GM12878 (cell line): ENCODE data around the gene INAFM1. TPM values are rescaled to one million over a fixed set of nuclear protein-coding genes. Genes with fewer than 3 reads are reported as not detected.

Experiments used
- ATAC-seq: fragments of 200-7000 bp; cut with Tn5 transposase; 3 replicates; pipeline ENCODE4 v1.9.1; 2020; ENCODE audit warnings: mild to moderate bottlenecking, moderate library complexity
- BruUV-seq: library from RNA; stranded (reverse); fragments of 400-500 nt; replicated peaks from 2 replicates; lab custom pipeline; 2021; lab: Mats Ljungman, UMichigan
- CTCF ChIA-PET: fragments of 300-600 bp; sonication (Branson Sonifier 250); formaldehyde crosslinking; extraction: SDS; loops from one replicate; lab custom pipeline; 2021; ENCODE audit warnings: inconsistent platforms; lab: Yijun Ruan, JAX
- POLR2A ChIA-PET: fragments of 350-600 bp; formaldehyde crosslinking; extraction: SDS; loops from one replicate; lab custom pipeline; 2021; ENCODE audit warnings: inconsistent platforms; lab: Charles Lee
- RAD21 ChIA-PET: fragments of 300-600 bp; sonication (Branson Sonifier 250); formaldehyde crosslinking; loops from one replicate; lab custom pipeline; 2023; ENCODE audit warnings: antibody characterized with exemption; ENCODE audit not compliant: unreplicated experiment; lab: Charles Lee
- SMC1A ChIA-PET: fragments of 300-600 bp; sonication (Branson Sonifier 250); formaldehyde crosslinking; loops from one replicate; lab custom pipeline; 2023; ENCODE audit not compliant: unreplicated experiment, uncharacterized antibody; lab: Charles Lee
- DNase-seq: peaks from one replicate; pipeline ENCODE4 v3.0.0-alpha.2; 2011; ENCODE audit warnings: low read depth, low spot score
- FAIRE-seq: peaks from 3 replicates; lab custom pipeline; 2011; peaks lifted over from hg19 to GRCh38; lab: Jason Lieb, UNC
- H2AFZ ChIP-seq: 2 replicates; pipeline ENCODE4 v1.6.0; 2011; ENCODE audit warnings: low read depth, low read length, control low read depth; ENCODE audit not compliant: control insufficient read depth
- H3K27ac ChIP-seq: 2 replicates; pipeline ENCODE4 v1.5.1; 2011; ENCODE audit warnings: control low read depth; ENCODE audit not compliant: control insufficient read depth, insufficient read depth
- H3K27me3 ChIP-seq, 2 experiments: replicated peaks in 1 of 2; 2 replicates each; pipeline versions ENCODE4 v1.6.0 to v1.6.1; 2011; ENCODE audit warnings: low read length in 1 of 2; ENCODE audit not compliant: control insufficient read depth in 2 of 2, insufficient read depth in 2 of 2
- H3K36me3 ChIP-seq, 2 experiments: 2 replicates each; pipeline ENCODE4 v1.5.1; 2011; ENCODE audit warnings: low read length in 1 of 2; ENCODE audit not compliant: control insufficient read depth in 2 of 2, insufficient read depth in 2 of 2
- H3K4me1 ChIP-seq: 2 replicates; pipeline ENCODE4 v1.6.1; 2011; ENCODE audit warnings: mild to moderate bottlenecking, low read length, moderate library complexity, mixed read lengths; ENCODE audit not compliant: control insufficient read depth, insufficient read depth
- H3K4me2 ChIP-seq: 2 replicates; pipeline ENCODE4 v1.6.0; 2011; ENCODE audit warnings: control low read depth; ENCODE audit not compliant: control insufficient read depth, insufficient read depth
- H3K4me3 ChIP-seq: fragments of 200-600 bp; sonication (generic); 2 replicates; pipeline ENCODE4 v1.5.1; 2016
- H3K79me2 ChIP-seq: 2 replicates; pipeline ENCODE4 v1.6.0; 2011; ENCODE audit warnings: low read length; ENCODE audit not compliant: control insufficient read depth, insufficient read depth
- H3K9ac ChIP-seq: 2 replicates; pipeline ENCODE4 v1.8.0; 2011; ENCODE audit warnings: low read length, control low read depth, mixed read lengths; ENCODE audit not compliant: control insufficient read depth, insufficient read depth
- H3K9me3 ChIP-seq: replicated peaks from 3 replicates; pipeline ENCODE4 v1.5.1; 2011; ENCODE audit warnings: mild to moderate bottlenecking, low read length; ENCODE audit not compliant: control insufficient read depth, insufficient read depth
- H4K20me1 ChIP-seq: 2 replicates; pipeline ENCODE4 v1.6.0; 2011; ENCODE audit not compliant: control insufficient read depth, insufficient read depth
- BHLHE40 ChIP-seq, 2 experiments: fragments of 450-650 bp in 1 of 2; IDR thresholded peaks; 2 replicates each; pipeline ENCODE4 v1.6.1; 2011 to 2017; ENCODE audit warnings: low read depth in 2 of 2, borderline replicate concordance in 1 of 2, improper control_type of control experiment in 1 of 2, low read length in 1 of 2, mild to moderate bottlenecking in 1 of 2
- BMI1 ChIP-seq: fragments of 450-650 bp; IDR thresholded peaks from 2 replicates; pipeline ENCODE4 v1.6.1; 2016; ENCODE audit warnings: mild to moderate bottlenecking, moderate library complexity, borderline replicate concordance
- E2F4 ChIP-seq: IDR thresholded peaks from 2 replicates; pipeline ENCODE4 v1.6.1; 2012; ENCODE audit warnings: low read depth, low read length, improper control_type of control experiment
- ELK1 ChIP-seq: IDR thresholded peaks from 2 replicates; pipeline ENCODE4 v1.6.1; 2012; ENCODE audit warnings: low read depth, low read length, improper control_type of control experiment
- HCFC1 ChIP-seq: fragments of 150-350 bp; IDR thresholded peaks from 2 replicates; pipeline ENCODE4 v1.6.1; 2014; ENCODE audit warnings: low read length
- HDAC2 ChIP-seq: fragments of 200-600 bp; sonication (generic); IDR thresholded peaks from 2 replicates; pipeline ENCODE4 v1.6.1; 2017
- KAT2A ChIP-seq: conservative IDR thresholded peaks from 2 replicates; pipeline ENCODE4 v1.6.1; 2011; ENCODE audit warnings: low read depth, low read length; ENCODE audit not compliant: control insufficient read depth
- MEF2A ChIP-seq: IDR thresholded peaks from 2 replicates; pipeline ENCODE4 v1.6.1; 2011; ENCODE audit warnings: low read depth, mild to moderate bottlenecking, low read length, moderate library complexity; ENCODE audit not compliant: insufficient read depth
- MLLT1 ChIP-seq: fragments of 450-650 bp; IDR thresholded peaks from 2 replicates; pipeline ENCODE4 v1.6.1; 2016; ENCODE audit warnings: mild to moderate bottlenecking
- NFYB ChIP-seq: IDR thresholded peaks from 2 replicates; pipeline ENCODE4 v1.6.1; 2011; ENCODE audit warnings: low read depth, mild to moderate bottlenecking, low read length, improper control_type of control experiment, moderate library complexity; ENCODE audit not compliant: insufficient read depth
- NR2C1 ChIP-seq: fragments of 450-650 bp; IDR thresholded peaks from 2 replicates; pipeline ENCODE4 v1.6.1; 2017; ENCODE audit warnings: antibody characterized with exemption, mild to moderate bottlenecking, moderate library complexity
- PAX5 ChIP-seq: IDR thresholded peaks from 2 replicates; pipeline ENCODE4 v1.6.1; 2011; ENCODE audit warnings: low read depth, low read length, borderline replicate concordance
- SIN3A ChIP-seq: IDR thresholded peaks from 2 replicates; pipeline ENCODE4 v1.6.1; 2012; ENCODE audit warnings: low read depth, low read length, improper control_type of control experiment
- SPI1 ChIP-seq: IDR thresholded peaks from 2 replicates; pipeline ENCODE4 v1.6.1; 2011; ENCODE audit warnings: low read depth, mild to moderate bottlenecking, low read length, moderate library complexity, borderline replicate concordance; ENCODE audit not compliant: insufficient read depth
- TBL1XR1 ChIP-seq: IDR thresholded peaks from 2 replicates; pipeline ENCODE4 v1.6.1; 2012; ENCODE audit warnings: low read depth, low read length, improper control_type of control experiment
- TCF12 ChIP-seq: IDR thresholded peaks from 2 replicates; pipeline ENCODE4 v1.6.1; 2011; ENCODE audit warnings: low read depth, mild to moderate bottlenecking, low read length
- TCF3 ChIP-seq: IDR thresholded peaks from 2 replicates; pipeline ENCODE4 v1.6.1; 2012; ENCODE audit warnings: low read depth, mild to moderate bottlenecking, low read length, borderline replicate concordance; ENCODE audit not compliant: insufficient read depth
- WRNIP1 ChIP-seq: IDR thresholded peaks from 2 replicates; pipeline ENCODE4 v1.6.1; 2011; ENCODE audit warnings: low read depth, low read length, improper control_type of control experiment, borderline replicate concordance
- ZBTB33 ChIP-seq: fragments of 450-650 bp; IDR thresholded peaks from 2 replicates; pipeline ENCODE4 v1.6.1; 2017; ENCODE audit warnings: mild to moderate bottlenecking
- ZNF24 ChIP-seq: fragments of 450-650 bp; IDR thresholded peaks from 2 replicates; pipeline ENCODE4 v1.6.1; 2017; ENCODE audit warnings: antibody characterized with exemption, mild to moderate bottlenecking
- WGBS: methylation state at CpG from one replicate; pipeline ENCODE4 v1.1.6; 2016; ENCODE audit warnings: low lambda C conversion rate; ENCODE audit not compliant: insufficient replicate concordance, insufficient coverage; ENCODE audit errors: missing lambda C conversion rate; 5-methylcytosine and 5-hydroxymethylcytosine counted together
- in situ Hi-C: fragments of 300-500 bp; cut with MboI; formaldehyde crosslinking; loops from 9 replicates; pipeline ENCODE4 v1.14.3; 2018; ENCODE audit warnings: mixed read lengths
- intact Hi-C: fragments of 100-400 bp; cut with micrococcal nuclease; formaldehyde crosslinking; loops from one replicate; pipeline ENCODE4 v1.14.2; 2022; ENCODE audit not compliant: unreplicated experiment
- polyA plus RNA-seq, 11 experiments: library from polyadenylated mRNA; depleted of rRNA in 4 of 11; unstranded in 6 of 11; stranded (reverse) in 5 of 11; fragments of >200 nt; fragmentation: Nextera tagmentation in 4 of 11; fragmentation: Illumina TruSeq in 1 of 11; extraction: Ambion mirVana in 4 of 11; extraction: Trizol in 1 of 11; gene quantifications; 1 replicate in 1 of 11; 2 replicates in 10 of 11; pipeline versions ENCODE4 v1.2.1 to v1.2.3, GENCODE V29; 2011 to 2016; ENCODE audit warnings: inconsistent platforms in 2 of 11, missing spikeins in 2 of 11, low read depth in 1 of 11
- total RNA-seq, 4 experiments: library from RNA; depleted of rRNA in 3 of 4; stranded (reverse); fragments of >200 nt in 3 of 4; fragmentation: Illumina TruSeq in 1 of 4; extraction: Trizol in 1 of 4; gene quantifications; 2 replicates each; pipeline versions ENCODE4 v1.2.1 to v1.2.3, GENCODE V29; 2013 to 2021

Gene INAFM1
- total and polyA plus RNA-seq, 10 of the 15 experiments (the other 5 are each of a cell fraction or from before 2014, with no cell fraction given): 0.57 to 6.8 (median 1.1) TPM; not detected in 1

- peak; percentile 85 for FAIRE-seq
- peak; percentile 65 for ATAC-seq
- WGBS: 1% methylated on average over 14 of the region's 14 CpGs
- no TSS peak for BruUV-seq
- in situ Hi-C loops (no loop called here), intact Hi-C loops (no loop called here)
- H3K9me3 ChIP-seq: no peaks in the 10 kb centered on the region; the same call in 2 of the 3 replicates
- ChIA-PET POLR2A (interaction anchor here (0.6 kb wide), 1 partner anchor 157 kb away, joined by 4 read pairs; no protein-coding TSS in a partner anchor), CTCF (interaction anchor here (0.6 to 2.5 kb wide), 14 partner anchors 9 to 1538 kb away, joined by 3 to 21 read pairs (median 6); partner anchors contain the start of gene DHX34), SMC1A (interaction anchor here (1.4 kb wide), 2 partner anchors 43 to 69 kb away, joined by 3 to 4 read pairs; no protein-coding TSS in a partner anchor), RAD21 (interaction anchor here (1.0 kb wide), 1 partner anchor 85 kb away, joined by 3 read pairs; no protein-coding TSS in a partner anchor)
- no peaks in the 10 kb centered on the region for H4K20me1 ChIP-seq
- H3K79me2 ChIP-seq: no peaks in the 10 kb centered on the region
- no peak overlapping the region for H2AFZ ChIP-seq
- no peak overlapping the region for H3K4me3 ChIP-seq
- H3K4me1 ChIP-seq: peaks cover 7% of the 10 kb centered on the region
- peak; percentile 62 for DNase-seq
- H3K27me3 ChIP-seq: no peaks in the 10 kb centered on the region
- H3K9ac ChIP-seq: no peak overlapping the region
- H3K36me3 ChIP-seq: no peaks in the 10 kb centered on the region; a peak in 1 of 4 replicates
- H3K4me2 ChIP-seq: no peak overlapping the region
- no peak overlapping the region for H3K27ac ChIP-seq
- TF ChIP-seq SPI1 (no peak), E2F4 (no peak), NFYB (no peak), TCF12 (no peak), KAT2A (no peak), PAX5 (peak; percentile 87), HDAC2 (no peak), ZNF24 (no peak), WRNIP1 (no peak), TBL1XR1 (no peak), MEF2A (no peak), ZBTB33 (no peak), ELK1 (no peak), NR2C1 (no peak), TCF3 (no peak), MLLT1 (no peak), BHLHE40 (IDR thresholded peaks at IDR 0.05; ENCODE audit: borderline replicate concordance in 1 of 2, low read depth in 2 of 2, low read length in 1 of 2) (peak; percentile 60 to 68; a peak in 3 of 4 replicates), HCFC1 (no peak), SIN3A (no peak), BMI1 (no peak)
These were observed 30.6 kb downstream of the INAFM1 start for GRCh38 chr19:47305309-47305751.
